ENCODE results near the gene NTN4.
"Not testable (repeated sequence)": the region's sequence is repeated elsewhere in the genome, so short reads cannot be mapped to it uniquely, and the experiment has no call there.

NTN4 gene

DNA sequence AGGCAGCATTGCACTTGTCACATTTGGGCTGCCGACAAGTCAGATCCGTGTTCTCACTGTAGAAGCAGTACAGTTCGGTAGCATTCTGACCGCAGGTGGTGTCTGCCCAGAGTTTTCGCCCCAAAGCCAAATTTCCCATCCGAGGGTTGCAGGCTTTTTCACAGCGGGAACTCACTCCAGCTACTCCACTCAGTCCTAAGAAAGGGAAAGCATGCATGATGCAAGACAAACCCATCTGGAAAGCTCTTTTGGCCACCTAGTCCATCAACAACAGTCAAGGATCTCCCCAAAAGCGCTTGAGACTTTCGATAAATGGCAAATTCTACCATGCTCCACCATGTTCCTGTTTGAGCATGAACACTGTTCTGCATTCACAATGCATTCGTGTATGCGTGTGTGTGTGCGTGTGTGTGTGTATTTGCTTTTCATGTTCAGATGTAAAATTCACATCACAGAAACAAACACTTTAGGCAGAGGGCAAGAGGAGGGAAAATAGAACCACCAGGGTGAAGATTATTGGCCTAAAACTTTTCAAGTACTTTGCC is 3.2 kb downstream of the NTN4 start:
- no peak for DNase-seq (ENCODE audit: insufficient read length, low spot score)
- no peak for TF ChIP-seq POLR2A (IDR thresholded peaks at IDR 0.05; ENCODE audit: low read depth, low read length)

DNA sequence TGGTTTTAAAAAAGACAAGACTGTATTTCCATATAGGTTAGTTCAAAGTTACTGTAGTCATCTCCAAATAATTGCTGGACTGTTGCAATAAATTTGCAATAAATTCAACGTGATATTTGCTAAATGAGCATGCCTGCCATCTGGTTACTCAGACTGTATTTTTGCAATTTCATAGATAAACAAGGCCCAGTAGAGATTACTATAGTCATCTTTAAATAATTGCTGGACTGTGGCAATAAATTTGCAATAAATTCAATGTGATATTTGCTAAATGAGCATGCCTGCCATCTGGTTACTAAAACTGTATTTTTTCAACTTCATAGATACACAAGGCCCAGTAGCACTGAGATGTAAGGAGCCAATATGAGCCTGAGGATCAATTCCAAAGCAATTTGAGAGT is 5.6 kb downstream of the NTN4 start:
- no peak for TF ChIP-seq POLR2A (IDR thresholded peaks at IDR 0.05; ENCODE audit: low read depth, low read length)
- no peak for FAIRE-seq
- DNase-seq (ENCODE audit: insufficient read length, low spot score) = no peak

More for the DNA sequence above, 3.2 kb downstream of the NTN4 start:
- FAIRE-seq = no peak

DNA sequence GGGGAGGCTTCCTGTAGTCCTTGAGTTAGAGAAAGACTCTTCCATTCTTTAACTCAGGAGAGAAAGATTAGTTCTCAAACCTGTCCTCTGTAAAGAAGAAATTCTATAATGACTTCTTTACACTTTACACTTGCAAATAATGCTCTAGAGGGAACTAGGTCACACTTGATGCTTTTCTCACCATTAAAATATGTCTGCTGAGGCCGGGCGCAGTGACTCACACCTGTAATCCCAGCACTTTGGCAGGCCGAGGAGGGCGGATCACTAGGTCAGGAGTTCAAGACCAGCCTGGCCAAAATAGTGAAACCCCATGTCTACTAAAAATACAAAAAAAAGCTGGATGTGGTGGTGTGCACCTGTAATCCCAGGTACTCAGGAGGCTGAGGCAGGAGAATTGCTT is 6.3 kb downstream of the NTN4 start:
- DNase-seq (ENCODE audit: insufficient read length, low spot score) = no peak
- TF ChIP-seq POLR2A (IDR thresholded peaks at IDR 0.05; ENCODE audit: low read depth, low read length) = no peak

DNA sequence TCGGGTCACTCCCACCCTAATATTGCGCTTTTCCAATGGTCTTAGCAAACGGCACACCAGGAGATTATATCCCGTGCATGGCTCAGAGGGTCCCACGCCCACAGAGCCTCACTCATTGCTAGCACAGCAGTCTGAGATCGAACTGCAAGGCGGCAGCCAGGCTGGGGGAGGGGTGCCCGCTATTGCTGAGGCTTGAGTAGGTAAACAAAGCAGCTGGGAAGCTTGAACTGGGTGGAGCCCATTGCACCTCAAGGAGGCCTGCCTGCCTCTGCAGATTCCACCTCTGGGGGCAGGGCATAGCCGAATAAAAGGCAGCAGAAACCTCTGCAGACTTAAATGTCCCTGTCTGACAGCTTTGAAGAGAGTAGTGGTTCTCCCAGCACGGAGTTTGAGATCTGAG is 15.1 kb downstream of the NTN4 start:
- DNase-seq (ENCODE audit: insufficient read length, low spot score); FAIRE-seq: not testable (repeated sequence)

More for the DNA sequence above, 6.3 kb downstream of the NTN4 start:
- peak; percentile 57 for FAIRE-seq

DNA sequence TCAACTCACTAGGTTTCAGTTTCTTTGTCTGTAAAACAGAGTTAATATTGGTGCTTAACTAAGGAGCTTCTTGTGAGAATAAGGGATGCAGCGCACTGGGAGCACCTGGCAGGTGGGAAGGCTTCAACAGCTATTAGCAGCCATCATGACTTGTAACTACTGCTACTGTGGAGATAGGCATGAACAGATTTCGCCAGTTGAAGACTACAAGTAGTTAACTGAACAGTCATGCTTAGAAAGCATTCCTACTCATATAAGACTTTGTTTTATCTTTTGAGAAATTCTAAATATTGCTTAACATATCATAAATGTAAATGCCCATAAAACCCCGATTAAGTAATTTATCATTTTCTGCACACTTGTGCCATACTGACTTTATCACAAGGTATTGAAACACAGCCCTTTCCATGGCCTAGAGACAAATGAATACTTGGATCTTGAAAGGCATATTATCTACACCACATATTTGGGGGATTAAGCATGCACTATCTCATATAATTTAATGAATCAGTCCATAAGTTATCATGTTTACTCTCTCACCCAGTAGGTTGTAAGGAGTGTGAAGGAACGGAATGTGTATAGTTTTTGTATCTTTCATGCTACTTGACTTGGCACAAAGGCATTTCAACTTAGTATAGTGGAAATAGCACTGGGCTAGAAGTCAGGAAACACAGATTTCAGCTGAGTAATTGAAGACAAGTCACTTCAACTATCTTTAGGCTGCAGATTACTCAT is 16.1 kb downstream of the NTN4 start:
- TF ChIP-seq POLR2A (IDR thresholded peaks at IDR 0.05; ENCODE audit: low read depth, low read length) = no peak
- DNase-seq (ENCODE audit: insufficient read length, low spot score) = no peak
- FAIRE-seq = peak; percentile 85

DNA sequence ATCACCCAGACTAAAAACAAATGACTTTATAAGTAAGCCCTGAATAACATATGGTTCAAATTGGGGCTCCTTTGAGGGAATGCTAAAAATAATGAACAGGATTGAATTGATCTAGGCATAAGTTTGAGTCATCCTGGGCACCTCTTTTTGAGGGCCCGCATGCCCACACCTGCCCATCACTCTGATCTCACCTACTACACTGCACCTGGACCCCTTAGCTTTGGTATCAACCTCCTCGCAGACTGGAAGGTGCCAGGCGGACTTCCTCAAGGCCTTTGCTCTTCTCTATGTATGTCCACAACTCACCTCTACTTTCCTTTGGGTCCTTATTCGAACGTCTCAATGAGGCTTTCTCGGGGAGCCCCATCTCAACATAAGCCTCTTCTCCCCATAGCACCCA is 17.2 kb downstream of the NTN4 start:
- no peak for DNase-seq (ENCODE audit: insufficient read length, low spot score)
- FAIRE-seq = no peak
- TF ChIP-seq POLR2A (IDR thresholded peaks at IDR 0.05; ENCODE audit: low read depth, low read length) = no peak

DNA sequence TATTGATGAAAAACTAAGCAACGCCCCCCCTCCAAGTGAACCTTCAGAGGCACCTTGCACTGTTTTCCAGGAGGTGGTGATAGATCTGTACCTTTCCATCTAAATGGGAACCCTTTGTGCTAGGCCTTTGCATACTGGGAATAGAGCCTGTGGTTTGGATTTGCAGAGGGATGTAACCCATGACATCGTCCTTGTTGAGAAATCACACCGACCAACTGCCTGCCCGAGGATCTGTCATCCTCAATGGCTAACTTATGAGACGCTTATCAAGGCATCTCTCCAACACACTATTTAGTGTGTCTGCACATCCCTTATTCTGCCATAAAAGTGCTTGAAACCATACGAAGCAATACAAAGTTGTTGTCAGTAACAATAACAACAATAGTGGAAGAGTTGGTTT is 22.9 kb downstream of the NTN4 start:
- FAIRE-seq = peak; percentile 76
- TF ChIP-seq POLR2A (IDR thresholded peaks at IDR 0.05; ENCODE audit: low read depth, low read length) = no peak

DNA sequence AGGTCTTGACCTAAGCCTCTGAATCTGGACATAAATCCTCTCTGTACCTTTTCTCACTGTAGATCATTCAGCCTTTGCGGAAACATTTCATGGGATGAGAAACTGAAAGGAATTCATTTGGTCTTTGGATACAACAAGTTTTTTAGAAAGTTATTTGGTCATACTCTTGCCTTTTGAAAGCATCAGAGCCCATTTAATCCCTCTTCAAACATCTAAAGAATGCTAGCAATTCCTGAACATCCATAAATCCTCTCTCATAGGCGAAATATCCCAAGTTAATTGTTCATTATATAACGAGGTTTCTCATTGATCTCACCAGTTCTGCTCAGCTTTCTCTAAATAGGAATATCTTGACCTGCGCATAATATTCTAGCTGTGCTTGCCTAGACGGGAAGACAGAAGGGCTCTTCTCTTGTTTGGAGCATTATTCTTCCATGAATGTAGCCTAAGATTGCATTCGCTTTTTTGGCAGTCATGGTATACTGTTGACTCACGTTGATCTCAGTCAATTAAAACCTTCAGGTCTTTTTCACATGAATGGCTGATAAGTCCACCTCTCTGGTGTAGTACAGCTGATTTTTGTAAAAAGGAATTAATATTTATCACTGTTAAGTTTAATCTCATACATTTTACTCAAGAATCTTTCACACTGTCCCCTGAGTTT is 24.1 kb downstream of the NTN4 start:
- no peak for TF ChIP-seq POLR2A (IDR thresholded peaks at IDR 0.05; ENCODE audit: low read depth, low read length)
- no peak for FAIRE-seq
- DNase-seq (ENCODE audit: insufficient read length, low spot score) = no peak

More for the DNA sequence above, 22.9 kb downstream of the NTN4 start:
- no peak for DNase-seq (ENCODE audit: insufficient read length, low spot score)

DNA sequence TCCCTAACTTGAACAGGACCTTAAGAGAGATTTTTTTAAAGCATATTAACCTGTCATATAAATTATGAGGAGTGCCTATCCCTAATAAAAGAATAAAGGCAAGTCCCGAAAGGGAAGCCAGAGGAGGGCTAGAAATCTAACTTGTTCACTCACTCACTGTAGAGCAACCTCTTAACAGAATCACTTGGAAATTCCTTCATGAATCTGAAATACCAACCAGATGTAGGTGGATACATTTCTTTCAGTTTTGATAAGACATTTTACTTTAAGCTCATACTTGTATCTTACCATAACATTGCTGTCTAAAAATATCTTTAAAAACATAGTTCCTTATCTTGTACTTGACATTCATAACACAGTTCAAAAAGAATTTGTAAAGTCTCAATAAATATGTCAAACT is 25.7 kb downstream of the NTN4 start:
- FAIRE-seq = peak; percentile 15
- DNase-seq (ENCODE audit: insufficient read length, low spot score) = no peak
- no peak for TF ChIP-seq POLR2A (IDR thresholded peaks at IDR 0.05; ENCODE audit: low read depth, low read length)

DNA sequence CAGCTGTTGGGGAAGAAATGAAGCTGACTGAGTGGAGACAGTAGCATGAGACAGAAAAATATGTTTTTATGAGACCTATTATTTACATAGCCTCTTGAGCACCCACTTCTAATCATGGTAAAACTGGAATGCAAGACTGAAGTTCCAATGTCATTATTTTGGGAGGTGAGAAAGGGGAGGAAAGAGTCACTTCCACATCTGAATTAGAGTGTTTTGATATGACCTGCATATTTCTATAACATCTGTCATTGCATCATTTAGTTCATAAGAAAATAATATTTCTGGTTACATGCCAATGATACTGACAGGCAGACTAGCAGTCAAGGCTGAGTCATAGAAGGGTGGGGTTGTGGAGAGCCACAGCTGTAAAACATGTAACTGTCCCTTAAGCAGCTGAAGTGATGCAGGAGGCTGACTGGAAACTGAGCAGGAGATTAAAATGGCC is 26.7 kb downstream of the NTN4 start:
- DNase-seq (ENCODE audit: insufficient read length, low spot score) (peak; percentile 65), FAIRE-seq (peak; percentile 99)
- no peak for TF ChIP-seq POLR2A (IDR thresholded peaks at IDR 0.05; ENCODE audit: low read depth, low read length)

DNA sequence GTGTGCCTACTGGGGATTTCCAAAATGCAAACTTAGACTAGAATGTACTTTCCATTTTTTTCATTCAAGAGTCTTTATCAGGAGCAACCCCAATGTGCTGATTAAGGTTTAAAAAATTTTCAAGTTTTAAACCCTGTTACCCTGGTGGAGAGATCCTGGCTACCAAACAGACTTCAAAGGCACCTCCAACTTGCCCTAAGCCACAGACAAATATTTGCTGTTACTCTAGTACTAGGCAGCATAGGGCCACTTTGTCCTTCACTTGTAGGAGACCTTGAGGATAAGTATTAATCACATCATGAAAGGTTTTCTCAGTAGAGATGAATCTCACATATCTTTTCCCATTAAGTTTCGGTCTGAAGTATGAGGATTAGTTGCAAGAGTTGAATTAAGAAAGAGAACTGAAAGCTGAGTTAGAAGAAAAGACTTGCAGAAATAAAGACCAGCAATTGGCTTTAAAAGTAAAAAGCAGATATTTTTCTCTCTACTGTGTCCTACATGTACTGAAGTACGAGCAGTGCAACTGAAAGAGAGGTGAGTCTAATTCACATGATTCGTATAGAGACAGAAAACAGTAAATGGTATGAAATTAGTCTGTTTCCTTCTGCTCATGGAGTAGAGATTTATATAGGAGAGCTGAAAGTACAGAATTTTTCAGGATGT is 28.3 kb downstream of the NTN4 start:
- FAIRE-seq (no peak), DNase-seq (ENCODE audit: insufficient read length, low spot score) (no peak)
- TF ChIP-seq POLR2A (IDR thresholded peaks at IDR 0.05; ENCODE audit: low read depth, low read length) = no peak

DNA sequence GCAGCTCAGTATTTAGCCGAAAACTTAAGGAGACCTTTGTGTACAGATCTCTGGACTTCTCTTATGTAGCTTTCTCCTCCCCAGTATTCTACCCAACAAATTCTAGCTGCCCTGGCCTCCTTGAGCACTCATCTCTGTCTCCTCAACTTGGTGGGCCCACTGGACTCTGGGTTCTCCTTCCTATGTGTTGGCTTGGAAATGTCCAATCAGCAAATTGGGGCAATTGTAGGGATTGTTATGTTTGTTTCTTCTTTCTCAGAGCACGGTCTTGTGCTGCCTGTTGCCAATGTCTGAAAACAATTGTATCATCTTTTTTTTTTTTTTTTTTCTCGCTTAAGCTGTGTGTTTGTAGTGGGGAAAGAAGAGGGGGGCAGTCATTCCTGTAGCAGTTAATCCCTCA is 30.2 kb downstream of the NTN4 start:
- DNase-seq (ENCODE audit: insufficient read length, low spot score) = no peak
- FAIRE-seq = no peak
- TF ChIP-seq POLR2A (IDR thresholded peaks at IDR 0.05; ENCODE audit: low read depth, low read length) = no peak

DNA sequence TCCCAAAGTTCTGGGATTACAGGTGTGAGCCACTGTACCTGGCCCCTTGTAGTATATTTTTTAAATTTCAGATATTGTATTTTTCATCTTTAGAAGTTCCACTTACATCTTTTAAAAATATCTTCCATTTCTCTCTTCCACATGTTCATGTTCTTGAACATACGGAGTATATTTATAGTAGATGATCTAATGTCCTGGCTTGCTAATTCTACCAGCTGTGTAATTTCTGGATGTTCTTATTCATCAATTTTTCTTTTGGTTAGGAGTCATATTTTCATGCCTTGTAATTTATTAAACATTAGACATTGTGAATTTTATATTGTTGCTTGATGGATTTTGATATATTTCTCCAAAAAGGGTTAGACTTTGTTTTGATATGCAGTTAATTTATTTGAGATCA is 30.8 kb downstream of the NTN4 start:
- TF ChIP-seq POLR2A (IDR thresholded peaks at IDR 0.05; ENCODE audit: low read depth, low read length) = no peak
- no peak for FAIRE-seq
- no peak for DNase-seq (ENCODE audit: insufficient read length, low spot score)

DNA sequence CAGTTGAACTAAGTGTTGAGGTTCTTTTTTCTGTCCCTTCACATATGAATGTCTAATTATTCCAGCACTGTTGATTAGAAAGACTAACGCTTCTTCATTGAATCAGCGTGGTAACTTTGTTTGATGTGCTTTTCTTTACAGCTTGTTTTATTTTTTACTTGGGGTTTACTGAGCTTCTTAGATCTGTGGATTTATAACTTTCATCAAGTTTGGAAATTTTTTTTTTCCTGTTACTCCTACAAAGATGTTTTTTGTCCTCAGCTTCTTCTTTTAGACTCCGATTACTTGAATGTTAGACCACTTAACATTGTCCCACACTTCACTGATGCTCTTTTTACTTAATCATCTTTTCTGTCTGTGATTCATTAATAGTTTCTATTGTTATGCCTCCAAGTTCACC is 31.5 kb downstream of the NTN4 start:
- FAIRE-seq (no peak), DNase-seq (ENCODE audit: insufficient read length, low spot score) (no peak)
- TF ChIP-seq POLR2A (IDR thresholded peaks at IDR 0.05; ENCODE audit: low read depth, low read length) = no peak

All from H54 (cell line).